ENCODE measurements around the gene SKI. TPM values are rescaled to one million over a fixed set of nuclear protein-coding genes. Genes with fewer than 3 reads are reported as not detected.

The SKI gene
- total RNA-seq, 1 experiment from 2014 or later = 13.1 TPM

GRCh38 chr1:2356401-2356800 is 128.3 kb downstream of the SKI start:
- peaks cover 14% of the 10 kb centered on the region; the same call in 1 of the 2 replicates for H3K27me3 ChIP-seq
- peaks cover 16% of the 10 kb centered on the region for H3K4me1 ChIP-seq
- H3K36me3 ChIP-seq = no peaks in the 10 kb centered on the region
- H3K9me3 ChIP-seq (replicated peaks) = no peaks in the 10 kb centered on the region
- H3K4me3 ChIP-seq = no peak overlapping the region
- DNase-seq = no peak
- no peak overlapping the region for H3K27ac ChIP-seq

DNA sequence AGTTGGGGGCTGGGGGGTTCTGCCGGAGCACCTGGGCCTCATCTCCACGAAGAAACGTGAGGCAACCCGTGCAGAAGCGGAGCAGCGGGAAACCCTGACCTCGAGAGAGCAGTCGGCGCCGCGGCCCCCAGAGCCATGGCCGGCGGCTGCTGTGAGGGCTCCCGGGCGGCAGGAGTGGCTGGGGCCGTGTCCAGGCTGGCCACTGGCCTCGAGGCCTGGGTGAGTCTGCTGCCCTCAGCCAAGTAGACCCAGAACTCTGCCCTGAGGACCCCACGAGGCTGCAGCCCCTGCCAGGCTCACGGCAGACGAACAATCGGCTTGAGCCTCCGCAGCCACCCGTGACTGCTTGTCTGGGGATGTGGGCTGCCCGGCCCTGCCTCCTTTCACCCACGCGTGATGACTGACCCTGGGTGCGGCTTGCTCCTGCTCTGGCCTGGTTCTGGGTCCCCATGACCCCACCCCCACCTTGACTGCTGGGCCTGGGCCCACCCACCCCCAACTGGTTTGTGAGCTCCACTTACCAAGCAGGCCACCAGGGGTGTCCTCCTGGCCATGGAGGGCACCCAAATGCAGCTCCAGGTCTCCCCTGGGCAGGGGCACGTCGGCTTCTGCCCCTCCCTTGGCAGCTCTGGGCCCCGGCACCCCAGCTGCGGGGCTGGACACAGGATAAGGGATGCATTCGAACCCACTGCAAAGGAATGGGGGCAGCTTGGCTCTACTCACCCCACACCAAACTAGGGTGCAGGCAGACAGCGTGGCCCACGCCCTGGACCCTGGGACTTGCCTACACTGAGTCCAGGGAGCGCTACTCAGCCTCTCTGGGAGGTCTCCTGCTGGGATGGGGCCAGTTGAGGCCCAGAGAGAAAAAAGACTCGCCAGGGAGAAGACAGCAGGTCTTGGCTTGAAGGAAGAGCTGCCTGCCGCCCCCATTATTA is 129.1 kb downstream of the SKI start:
- Histone ChIP-seq H3K4me1 (peaks cover 16% of the 10 kb centered on the region), H3K27me3 (peaks cover 14% of the 10 kb centered on the region; the same call in 1 of the 2 replicates), H3K4me3 (no peak overlapping the region), H3K36me3 (no peaks in the 10 kb centered on the region), H3K27ac (no peak overlapping the region), H3K9me3 (replicated peaks) (no peaks in the 10 kb centered on the region)
- DNase-seq = no peak

GRCh38 chr1:2358072-2358471 is 130.0 kb downstream of the SKI start:
- DNase-seq = no peak
- 0 out of 2 replicates have a peak, but pooled peaks cover under 1% of the 10 kb centered on the region for H3K9me3 ChIP-seq (replicated peaks)
- H3K4me1 ChIP-seq = peaks cover 16% of the 10 kb centered on the region
- H3K4me3 ChIP-seq = no peak overlapping the region
- H3K27me3 ChIP-seq = peaks cover 6% of the 10 kb centered on the region; the same call in 1 of the 2 replicates
- H3K27ac ChIP-seq = no peak overlapping the region
- H3K36me3 ChIP-seq = no peaks in the 10 kb centered on the region

- no peak overlapping the region for H3K4me3 ChIP-seq
- H3K4me1 ChIP-seq = peaks cover 13% of the 10 kb centered on the region
- peaks cover 5% of the 10 kb centered on the region; the same call in 1 of the 2 replicates for H3K9me3 ChIP-seq (replicated peaks)
- H3K27ac ChIP-seq = no peak overlapping the region
- no peaks in the 10 kb centered on the region for H3K36me3 ChIP-seq
- no peak for DNase-seq
- peaks cover 4% of the 10 kb centered on the region; the same call in 1 of the 2 replicates for H3K27me3 ChIP-seq
Observed at GRCh38 chr1:2358651-2359640, 130.8 kb downstream of the SKI start.

Other genes starting within 250 kb of the SKI start
- gene CFAP74, start 224.5 kb upstream of the SKI start, total RNA-seq (2014; rRNA removed; shearing (Covaris generic)) = not detected in 2 replicates
- gene GABRD, start 209.0 kb upstream of the SKI start, total RNA-seq (2014; rRNA removed; shearing (Covaris generic)) = not detected in 2 replicates
- 0.56 and 0.83 TPM in 2 replicates for gene PRKCZ, start 177.9 kb upstream of the SKI start, total RNA-seq (2014; rRNA removed; shearing (Covaris generic))
- 58.0 and 61.7 TPM in 2 replicates for gene FAAP20, start 33.5 kb upstream of the SKI start, total RNA-seq (2014; rRNA removed; shearing (Covaris generic))
- gene MORN1, start 163.2 kb downstream of the SKI start, total RNA-seq (2014; rRNA removed; shearing (Covaris generic)) = 7.5 TPM in 2 replicates
- gene RER1, start 163.5 kb downstream of the SKI start, total RNA-seq (2014; rRNA removed; shearing (Covaris generic)) = 124 and 145 TPM in 2 replicates
- 28.8 and 32.7 TPM in 2 replicates for gene PEX10, start 184.2 kb downstream of the SKI start, total RNA-seq (2014; rRNA removed; shearing (Covaris generic))
- 0.22 and 0.56 TPM in 2 replicates for gene PLCH2, start 248.0 kb downstream of the SKI start, total RNA-seq (2014; rRNA removed; shearing (Covaris generic))